Activated CD4-positive, CD25-positive, alpha-beta regulatory T cell treated with anti-CD3 and anti-CD28 coated beads, Interleukin-2, amount 50 U/mL, for 72 hours (primary cell): ENCODE data around the gene ANKEF1.
"Not testable (repeated sequence)": the region's sequence is repeated elsewhere in the genome, so short reads cannot be mapped to it uniquely, and the experiment has no call there.

Experiments used
- DNase-seq: peaks from one replicate; pipeline ENCODE4 v3.0.0; 2021

ANKEF1 gene

DNA sequence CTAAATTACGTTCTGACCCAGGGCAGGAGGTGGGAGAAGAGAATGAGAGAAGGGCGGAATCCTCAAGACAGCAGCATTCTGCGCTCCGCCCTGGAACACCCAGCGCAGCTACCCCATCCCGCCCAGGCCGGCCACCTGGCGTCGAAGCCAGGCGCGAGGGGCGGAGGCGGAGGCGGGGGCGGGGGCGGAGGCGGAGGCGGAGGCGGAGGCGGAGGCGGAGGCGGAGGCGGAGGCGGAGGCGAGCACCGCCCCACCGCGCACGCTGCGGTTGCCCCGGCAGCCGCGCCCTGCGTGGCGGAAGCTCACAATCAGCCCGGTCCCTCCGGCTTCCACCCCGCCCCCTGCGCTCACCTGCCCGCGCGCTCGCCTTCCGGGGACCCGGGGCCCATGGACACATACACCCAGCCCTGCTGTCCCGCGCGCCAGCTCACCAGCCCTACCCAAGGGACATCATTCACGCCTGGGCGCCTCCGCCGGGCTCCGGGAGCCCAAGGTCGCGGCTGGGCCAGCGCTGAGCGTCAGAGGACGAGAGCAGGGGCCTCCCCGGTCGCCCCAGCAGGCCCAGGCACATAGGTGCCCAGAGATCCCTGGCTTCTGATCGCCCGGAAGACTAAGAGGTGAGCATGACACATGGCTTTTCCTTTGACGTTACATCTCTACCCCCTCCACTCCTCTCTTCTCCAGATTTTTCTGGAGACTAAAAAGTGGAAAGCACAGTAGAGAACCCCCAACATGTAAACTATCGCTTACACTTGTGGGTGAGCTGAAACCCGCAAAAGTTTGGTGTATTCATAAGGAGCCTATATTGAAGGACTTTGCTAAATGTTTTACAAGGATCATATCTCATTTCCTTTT, at the start of gene ANKEF1:
Gene ANKEF1, plus strand, starts transcription at position 271 of the 855 bp plus-strand sequence. CDS start 3,315 bp downstream, outside the sequence.
- peak; percentile 72 for DNase-seq

DNA sequence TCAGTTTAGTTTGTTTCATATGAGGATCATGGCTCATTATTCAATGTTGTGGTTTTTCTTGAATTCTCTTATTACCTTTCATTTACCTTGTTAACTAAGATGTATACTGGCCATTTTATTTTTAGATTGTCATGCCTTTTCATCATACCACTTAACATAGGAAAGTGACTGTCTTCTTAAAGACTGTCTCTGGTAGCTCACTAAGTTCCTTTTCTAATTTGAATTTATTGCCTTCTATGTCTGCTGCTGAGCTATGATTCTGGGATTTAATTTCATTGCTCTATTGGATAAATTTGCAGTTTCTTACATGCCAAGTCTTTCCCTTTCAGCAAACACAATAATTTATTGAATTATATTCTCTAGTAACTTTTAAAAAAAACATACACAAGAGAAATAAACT, 49.5 kb upstream of the ANKEF1 start:
- no peak for DNase-seq

DNA sequence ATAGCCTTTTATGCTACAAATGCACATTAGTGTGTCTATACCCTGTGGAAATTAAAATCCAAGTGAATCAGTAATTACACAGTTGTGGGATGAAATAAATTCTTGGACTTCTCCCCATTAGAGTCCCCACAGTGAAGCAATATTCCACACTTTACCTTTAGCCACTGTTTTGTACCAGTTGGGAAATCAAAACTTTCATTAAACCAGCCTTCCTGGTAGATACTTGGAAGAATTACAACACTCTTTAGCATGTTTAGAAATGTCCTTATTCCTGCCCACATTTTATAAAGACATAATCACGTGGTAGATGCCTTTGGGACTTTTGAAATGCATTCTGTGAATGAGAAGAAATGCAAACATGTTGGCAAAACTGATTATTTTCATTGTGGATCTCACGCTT, 49.0 kb upstream of the ANKEF1 start:
- no peak for DNase-seq

DNA sequence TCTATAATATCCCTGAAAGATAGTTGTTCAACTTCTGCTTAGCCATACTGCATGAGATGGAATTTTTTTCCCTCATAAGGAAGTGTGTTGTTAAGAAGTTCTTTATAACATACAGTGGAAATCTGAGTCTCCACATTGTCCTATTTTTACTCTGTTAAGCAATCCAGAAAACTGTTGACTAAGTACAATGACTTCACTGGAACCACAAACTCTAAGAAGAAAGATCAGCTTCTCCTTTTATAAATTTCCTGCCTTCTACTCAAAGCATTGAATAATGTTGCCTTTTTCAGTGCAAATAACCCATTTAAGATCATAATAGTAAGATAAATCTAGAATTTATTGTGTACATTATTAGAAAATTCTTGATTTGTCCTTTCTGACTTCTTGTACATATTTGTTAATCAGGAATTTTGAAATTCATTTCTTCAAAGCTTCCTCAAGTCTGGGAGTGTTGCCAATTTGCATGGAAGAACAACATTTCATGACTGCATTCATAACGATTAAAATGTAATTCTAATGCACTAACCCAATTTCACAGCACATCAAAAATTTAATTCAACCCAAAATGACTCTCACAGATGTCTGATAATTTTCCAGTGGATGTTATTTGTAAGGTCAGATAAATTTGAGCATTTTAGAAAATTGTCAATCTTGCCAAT, 45.6 kb upstream of the ANKEF1 start:
- no peak for DNase-seq

DNA sequence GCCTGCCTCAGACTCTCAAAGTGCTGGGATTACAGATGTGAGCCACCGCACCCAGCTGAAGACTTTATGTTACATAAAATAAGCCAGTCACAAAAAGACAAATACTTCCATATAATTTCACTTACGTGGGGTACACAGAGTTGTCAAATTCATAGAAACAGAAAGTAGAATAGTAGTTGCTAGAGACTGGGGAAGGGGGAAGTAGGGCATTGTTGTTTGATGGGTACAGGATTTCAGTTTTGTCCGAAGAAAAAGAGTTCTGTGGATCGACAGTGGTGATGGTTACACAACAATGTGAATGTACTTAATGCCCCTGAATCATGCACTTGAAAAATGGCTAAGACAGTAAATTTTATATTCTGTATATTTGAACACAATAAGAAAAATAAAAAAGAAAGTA, 41.6 kb upstream of the ANKEF1 start:
- no peak for DNase-seq

DNA sequence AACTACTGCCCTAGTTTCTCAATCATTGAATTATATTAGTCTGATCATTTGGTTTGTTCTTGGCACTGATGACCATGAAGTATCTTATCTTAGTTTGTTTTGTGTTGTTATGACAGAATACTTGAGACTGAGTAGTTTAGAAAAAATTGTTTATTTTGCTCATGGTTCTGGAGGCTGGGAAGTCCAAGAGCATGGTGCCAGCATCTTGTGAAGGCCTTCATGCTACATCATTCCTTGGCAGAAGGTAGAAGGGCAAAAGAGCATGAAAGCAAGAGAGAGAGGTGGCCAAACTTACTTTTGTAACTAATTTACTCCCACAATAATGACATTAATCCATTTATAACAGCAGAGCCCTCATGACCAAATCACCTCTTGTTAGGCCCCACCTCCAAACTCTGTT, 40.1 kb upstream of the ANKEF1 start:
- no peak for DNase-seq

DNA sequence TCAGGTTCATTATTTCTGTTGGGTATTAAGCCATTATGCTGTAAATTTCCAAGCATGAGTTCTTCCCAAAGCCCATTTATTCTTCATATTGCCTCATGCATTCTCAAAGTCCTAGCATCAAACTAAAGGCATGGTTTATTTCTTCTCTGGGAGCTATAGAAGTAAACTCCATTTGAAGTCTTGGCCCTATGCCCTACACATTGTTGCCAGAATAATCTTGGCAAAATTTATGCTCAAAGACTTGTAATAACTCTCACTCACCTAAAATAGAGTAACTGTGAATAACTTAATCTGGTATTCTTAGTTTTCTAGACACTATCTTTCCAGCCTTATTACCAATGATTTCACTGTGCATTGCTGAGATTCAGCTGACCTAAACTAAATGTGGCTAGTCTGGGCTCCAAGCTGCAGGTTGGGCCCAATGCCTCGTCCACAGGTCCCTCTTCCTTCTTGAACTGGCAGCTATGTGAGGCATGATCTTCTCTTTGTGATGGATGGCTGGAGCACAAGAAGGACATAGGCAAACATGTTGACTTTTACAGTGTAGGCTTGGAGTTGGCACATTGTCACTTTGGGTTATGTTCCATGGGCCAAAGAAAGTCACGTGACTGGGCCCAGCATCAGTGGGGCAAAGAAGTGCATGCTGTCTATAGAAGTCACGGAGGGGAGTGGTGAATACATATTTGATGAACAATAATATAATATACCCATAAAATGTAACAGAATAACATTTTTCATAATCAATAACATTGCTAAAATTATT, 39.1 kb upstream of the ANKEF1 start:
- no peak for DNase-seq

DNA sequence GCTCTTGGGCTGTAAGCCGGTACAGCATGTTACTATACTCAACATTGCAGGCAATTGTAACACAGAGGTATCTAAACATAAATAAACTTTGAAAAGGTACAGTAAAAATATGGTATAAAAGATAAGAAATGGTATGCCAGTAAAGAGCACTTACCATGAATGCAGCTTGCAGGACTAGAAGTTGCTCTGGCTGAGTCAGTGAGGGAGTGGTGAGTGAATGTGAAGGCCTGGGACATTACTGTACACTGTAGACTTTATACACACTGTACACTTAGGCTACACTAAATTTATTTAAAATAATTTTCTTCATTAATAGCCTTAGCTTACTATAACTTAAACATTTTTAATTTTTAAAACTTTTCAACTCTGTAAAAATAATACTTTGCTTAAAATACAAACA, 37.8 kb upstream of the ANKEF1 start:
- DNase-seq, result no peak

DNA sequence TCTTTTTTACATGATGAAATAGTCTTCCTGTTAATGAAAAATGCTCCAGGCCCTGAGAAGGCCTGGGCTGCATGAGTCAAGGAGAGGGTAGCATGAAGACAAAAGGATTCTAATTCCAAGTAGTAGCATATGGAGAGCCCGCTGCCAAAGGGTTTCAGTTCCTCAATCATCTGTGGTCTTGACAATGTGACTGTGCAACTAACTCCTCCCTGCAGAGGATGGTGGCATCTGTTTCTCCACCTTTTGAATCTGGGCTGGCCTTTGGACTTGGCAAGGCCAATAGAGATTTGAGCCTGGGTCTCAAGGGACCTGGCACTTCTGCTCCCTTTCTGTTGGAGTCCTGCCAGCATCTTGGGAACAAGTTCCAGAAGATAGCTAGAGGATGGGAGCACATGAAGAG, 35.1 kb upstream of the ANKEF1 start:
- no peak for DNase-seq

DNA sequence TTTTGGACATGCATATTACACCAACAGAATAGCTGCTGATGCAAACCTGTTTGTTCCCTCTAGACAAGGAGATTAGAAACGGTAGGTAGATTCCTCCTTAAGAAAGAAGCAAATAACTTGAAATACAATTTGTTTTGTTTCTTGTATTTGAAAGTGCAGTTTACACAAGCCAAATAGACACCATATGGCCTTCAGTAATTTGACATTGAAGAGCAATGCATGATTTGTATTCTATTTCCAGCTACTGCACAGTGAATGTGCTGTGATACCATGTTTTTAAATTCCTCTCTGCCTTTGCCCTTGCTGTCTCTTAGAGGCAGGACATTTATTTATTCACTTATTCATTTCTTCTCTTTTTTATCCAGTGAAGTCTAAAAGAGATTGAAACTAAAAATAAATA, 31.9 kb upstream of the ANKEF1 start:
- no peak for DNase-seq

DNA sequence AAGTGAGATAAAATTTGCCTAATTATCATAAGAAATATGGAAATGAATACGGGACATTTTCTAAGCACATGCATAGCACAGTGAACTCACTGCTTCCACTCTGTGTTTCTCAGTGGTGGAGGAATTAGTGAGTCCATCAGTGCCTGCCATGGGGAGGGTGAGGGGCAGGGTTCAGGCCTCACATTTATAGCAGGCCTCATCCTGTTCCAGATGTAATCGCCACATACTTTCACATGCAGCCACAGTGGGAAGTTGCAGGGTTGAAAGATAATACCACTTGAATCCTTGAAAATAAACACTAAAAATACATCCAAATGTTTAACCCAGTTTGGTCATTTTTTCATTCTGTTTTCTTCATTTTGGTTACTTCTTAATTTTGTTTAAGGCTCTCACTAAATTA, 29.9 kb upstream of the ANKEF1 start:
- no peak for DNase-seq

DNA sequence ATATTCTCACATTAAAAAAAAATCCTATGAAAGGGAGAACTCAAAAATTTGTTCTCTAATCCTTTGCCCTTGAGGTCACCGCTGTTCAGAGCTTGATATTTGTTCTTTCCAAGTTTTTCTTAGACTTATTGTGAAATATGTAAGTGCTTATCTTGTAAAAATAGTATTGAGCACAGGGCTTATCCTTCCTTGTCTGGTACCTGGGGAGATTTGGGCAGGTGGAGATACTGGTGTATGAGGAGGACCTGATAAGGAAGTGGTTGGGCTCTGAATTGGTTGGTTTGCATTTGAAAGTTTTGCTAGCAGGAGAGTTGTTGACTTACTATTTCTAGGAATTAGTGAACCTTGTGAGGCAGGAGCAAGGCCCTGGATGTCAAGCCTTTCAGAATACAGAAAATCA, 28.9 kb upstream of the ANKEF1 start:
- no peak for DNase-seq

DNA sequence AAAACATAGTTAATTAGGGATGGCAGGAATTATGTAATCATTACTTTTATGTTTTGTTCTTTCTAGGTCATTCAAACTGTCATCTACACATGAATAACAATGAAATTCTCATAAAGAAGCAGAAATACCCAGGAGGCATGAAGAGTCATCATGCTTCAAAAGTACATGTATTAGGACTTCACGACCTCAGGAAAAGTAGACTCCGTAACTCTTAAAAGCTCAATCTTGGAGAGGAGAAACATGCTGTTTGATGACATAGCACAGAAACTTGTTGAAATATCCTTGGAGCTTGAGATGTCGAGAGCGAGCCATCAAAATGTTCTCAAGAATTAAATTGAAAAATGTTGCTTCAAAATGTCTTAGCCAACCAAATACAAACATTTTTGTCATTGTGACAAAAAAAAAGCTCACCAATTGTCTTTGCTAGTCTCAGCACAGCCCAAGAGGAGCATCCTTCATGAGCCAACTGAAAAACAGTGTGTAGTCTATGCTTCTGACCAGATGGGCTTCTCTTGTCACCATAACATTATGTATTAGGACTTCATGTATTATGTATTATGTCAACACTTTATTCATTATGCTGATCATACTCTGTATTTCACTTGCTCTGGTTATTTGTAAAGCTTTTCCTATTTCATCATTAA, 28.2 kb upstream of the ANKEF1 start:
- no peak for DNase-seq

DNA sequence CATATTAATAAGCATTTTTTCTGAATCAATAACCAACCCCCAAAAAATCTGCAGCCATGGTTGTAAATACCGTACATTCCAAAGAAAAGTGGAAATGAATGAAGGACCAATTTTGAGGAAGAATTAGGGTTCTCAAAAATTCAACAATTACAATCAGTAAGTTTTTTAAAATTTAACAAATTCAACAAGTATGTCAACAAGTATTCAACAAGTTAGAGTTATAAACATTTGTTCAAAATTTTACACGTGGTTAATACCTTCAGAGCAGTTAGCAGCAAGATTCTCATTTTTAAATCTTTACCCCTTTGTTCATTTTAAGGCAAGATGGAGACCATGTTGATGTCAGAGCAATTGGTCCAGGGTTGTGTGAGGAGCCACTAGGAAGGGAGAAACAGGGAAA, 27.6 kb upstream of the ANKEF1 start:
- DNase-seq, result no peak

DNA sequence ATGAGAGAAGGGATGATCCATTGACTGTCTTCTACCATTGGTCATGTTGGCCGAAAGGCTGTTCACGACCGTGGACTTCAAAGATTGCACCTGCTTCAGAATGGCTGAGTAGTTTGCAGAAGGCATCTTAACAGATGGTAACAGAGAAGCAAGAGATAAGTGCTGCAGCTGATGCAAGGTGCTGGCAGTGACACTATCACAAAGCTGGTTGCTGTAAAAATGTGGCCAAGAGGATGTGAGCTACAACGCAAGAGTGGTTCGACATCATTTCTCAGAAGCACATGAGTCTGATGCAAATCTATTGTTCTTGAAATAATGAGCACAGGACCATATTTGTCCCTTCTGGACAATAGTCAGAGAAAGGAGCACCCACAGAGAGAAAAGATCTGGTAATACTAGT, 27.0 kb upstream of the ANKEF1 start:
- DNase-seq, result no peak

DNA sequence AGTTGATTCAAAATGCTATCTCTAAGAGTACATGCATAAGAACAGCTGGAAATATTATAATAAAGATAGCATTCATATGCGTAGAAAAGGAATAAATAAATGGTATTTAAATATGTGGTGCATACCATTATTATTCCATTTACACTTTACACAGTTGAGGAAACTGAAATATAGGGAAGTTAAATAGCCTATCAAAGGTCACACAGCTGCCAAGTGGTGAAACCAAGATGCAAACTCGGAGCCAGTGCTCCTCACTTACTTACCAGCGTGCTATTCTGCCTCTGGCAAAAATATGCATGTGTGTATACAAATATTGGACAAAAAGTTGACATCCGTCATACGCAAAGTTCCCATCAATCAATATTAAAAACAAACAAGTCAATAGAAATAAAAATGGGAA, 22.3 kb upstream of the ANKEF1 start:
- DNase-seq, result no peak

DNA sequence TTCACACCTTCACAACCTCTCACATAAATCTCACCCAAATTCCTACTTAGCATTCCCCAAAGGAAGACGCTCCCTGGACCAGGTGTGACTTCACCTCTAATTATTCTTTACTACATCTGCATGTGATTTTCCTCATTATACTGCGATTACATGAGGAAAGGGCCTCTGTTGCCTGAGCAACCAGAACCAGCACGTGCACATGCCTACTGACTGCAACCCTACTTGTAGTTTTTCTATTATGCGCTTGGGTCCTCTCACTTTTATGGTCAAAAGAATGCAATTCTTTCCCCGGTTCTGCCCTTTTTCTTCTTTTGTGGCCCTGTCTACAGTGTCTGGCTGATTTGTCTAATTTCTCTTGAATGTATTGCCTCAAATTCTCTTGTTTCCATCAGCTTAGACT, 20.4 kb upstream of the ANKEF1 start:
- DNase-seq, result no peak

DNA sequence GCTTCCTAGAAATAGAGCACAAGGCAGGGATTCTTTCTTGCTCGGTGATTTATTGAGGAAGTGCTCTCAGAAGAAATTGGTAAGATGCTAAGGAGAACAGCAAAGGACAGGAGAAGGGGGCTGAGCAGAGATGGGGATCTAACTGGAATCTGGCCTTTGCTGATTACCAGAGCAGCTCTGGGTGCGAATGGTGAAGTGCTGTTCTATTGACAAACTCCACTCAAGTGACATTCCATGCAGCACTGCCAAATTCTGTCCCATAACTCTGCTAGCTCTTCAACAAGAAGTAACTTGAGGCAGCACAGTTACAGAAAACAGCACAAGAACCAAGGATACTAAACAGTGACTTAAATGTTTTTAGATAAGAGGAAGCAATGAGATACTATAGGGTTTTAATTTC, 13.8 kb upstream of the ANKEF1 start:
- no peak for DNase-seq

DNA sequence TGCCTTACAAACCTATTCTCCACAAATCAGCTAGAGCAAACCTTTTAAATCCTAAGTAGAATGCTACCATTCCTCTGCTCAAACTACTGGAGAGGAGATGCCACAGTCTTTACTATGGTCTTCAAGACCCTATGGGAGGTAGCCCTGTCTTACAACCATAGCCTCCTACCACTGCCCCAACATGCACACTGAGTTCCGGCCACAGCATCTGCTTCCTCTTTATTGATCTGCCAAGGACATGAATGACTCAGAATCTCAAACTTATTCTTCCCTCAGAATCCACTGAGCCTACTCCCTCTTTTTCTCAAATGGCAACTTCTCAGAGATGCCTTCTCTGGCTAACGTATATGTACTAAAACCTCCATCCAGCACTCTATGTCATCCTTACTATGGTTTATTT, 12.2 kb upstream of the ANKEF1 start:
- DNase-seq, result no peak

DNA sequence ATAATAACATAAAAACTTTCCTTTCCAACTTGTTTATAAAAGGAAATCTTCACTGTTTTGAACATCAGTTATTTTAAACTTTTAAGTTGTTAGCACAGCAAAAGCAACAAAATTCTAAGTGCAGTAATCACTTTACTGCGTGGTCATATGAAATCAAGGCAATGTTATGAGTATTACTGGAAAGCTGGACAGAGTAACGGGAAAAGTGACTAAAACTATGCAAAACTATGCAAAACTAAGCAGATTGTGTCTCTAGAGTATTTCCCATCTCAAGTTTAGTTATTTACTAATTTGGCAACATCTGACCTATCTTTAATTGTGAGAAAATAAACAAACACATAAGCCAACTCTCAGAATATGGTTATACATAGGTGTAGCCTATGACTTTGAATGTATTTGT, 10.9 kb upstream of the ANKEF1 start:
- no peak for DNase-seq

DNA sequence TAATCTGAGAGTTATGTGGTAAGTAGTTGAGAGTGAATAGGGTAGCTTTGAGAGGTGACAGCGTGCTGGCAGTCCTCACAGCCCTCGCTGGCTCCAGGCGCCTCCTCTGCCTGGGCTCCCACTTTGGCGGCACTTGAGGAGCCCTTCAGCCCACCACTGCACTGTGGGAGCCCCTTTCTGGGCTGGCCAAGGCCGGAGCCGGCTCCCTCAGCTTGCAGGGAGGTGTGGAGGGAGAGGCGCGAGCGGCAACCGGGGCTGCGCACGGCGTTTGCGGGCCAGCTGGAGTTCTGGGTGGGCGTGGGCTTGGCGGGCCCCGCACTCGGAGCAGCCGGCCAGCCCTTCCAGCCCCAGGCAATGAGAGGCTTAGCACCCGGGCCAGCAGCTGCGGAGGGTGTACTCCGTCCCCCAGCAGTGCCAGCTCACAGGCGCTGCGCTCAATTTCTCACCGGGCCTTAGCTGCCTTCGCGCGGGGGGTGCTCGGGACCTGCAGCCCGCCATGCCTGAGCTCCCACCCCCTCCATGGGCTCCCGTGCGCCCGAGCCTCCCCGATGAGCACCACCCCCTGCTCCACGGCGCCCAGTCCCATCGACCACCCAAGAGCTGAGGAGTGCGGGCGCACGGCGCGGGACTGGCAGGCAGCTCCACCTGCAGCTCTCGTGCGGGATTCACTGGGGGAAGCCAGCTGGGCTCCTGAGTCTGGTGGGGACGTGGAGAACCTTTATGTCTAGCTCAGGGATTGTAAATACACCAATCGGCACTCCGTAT, 3.2 kb upstream of the ANKEF1 start:
- not testable (repeated sequence) for DNase-seq

DNA sequence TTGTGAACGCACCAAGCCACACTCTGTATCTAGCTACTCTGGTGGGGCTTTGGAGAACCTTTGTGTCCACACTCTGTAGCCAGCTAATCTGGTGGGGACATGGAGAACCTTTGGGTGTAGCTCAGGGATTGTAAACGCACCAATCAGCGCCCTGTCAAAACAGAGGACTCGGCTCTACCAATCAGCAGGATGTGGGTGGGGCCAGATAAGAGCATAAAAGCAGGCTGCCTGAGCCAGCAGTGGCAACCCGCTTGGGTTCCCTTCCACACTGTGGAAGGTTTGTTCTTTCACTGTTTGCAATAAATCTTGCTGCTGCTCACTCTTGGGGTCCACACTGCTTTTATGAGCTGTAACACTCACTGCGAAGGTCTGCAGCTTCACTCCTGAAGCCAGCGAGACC, 2.5 kb upstream of the ANKEF1 start:
- DNase-seq, result not testable (repeated sequence)
